Stimulated activated CD8-positive, alpha-beta memory T cell treated with anti-CD3 and anti-CD28 coated beads, Interleukin-12 subunit alpha, Interleukin-12 subunit beta, amount 100 ng/mL, for 24 hours (primary cell): ENCODE results near the gene DNAI4.
A peak's percentile ranks its signal among the peaks of the same experiment; 100 is the strongest.
"Not testable (repeated sequence)": the region's sequence is repeated elsewhere in the genome, so short reads cannot be mapped to it uniquely, and the experiment has no call there.

Source experiments
- DNase-seq: peaks from one replicate; pipeline ENCODE4 v3.0.0-alpha.2; 2020; ENCODE audit errors: extremely low read depth

Gene DNAI4, protein sequence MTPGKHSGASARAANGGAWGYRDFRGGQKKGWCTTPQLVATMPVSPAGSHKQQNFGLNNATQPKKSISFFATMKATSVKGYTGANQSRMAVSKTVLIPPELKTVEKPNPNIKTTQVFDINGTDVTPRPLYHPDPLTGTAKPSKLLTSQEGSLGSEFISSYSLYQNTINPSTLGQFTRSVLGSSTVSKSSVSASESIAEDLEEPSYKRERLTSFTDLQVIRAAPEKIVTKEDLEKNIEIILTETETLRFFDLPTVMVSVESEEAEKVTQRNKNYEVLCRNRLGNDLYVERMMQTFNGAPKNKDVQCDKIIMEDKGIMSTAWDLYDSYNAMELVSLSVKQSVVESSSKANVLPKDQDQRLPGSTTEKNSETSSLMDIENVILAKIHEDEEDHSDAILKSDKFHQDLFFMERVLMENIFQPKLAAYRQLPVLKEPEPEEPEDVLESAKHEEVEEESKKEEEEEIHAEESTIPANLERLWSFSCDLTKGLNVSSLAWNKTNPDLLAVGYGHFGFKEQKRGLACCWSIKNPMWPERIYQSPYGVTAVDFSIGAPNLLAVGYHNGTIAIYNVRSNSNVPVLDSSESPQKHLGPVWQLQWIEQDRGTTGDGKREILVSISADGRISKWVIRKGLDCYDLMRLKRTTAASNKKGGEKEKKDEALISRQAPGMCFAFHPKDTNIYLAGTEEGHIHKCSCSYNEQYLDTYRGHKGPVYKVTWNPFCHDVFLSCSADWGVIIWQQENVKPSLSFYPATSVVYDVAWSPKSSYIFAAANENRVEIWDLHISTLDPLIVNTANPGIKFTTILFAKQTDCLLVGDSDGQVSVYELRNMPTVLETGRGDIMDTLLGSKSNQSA

DNA sequence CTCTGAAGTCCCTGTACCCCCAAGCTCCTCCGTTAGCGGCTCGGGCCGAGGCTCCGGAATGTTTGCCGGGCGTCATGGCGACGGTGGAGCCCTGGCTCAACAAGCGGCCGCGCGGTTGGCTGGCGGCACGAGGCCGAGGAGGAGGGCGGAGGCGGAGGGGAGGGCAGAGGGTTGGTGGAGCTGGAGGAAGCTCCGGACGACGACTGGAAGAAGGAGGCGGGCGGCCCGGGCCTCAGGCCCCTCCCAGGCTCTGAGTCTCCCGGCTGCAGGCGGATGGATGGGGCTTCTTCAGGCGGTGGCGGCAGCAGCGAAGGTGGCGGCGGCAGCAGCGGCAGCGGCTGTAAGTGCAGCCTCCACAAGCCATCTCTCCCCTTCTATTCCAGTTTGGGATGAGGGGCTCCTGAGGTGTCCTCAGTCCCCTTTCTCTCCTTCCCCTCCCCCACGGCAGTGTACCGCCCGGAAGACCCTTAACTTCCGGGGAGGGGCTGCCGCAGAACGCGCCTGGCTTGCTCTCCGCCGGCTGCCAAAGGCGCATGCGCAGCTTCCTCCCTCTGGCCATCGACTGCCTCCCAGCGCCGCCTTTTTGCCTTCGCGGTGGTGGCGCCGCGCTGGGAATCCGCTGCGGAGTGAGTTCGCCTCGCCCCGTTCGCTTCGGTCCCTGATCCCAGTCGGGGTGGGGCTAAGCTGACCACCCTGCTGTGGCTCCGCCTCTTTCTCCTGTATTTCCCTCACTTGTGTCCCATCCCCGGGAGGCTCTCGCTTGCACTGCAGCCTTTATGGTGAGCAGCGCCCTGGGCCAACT lies at the start of gene DNAI4, which contains the start of gene MIER1:
TSS of gene DNAI4 (minus strand) at position 101 of the 802 bp plus-strand sequence. CDS start at position 76, 25 bp downstream.
TSS of gene MIER1 (plus strand) at position 235 of the 802 bp plus-strand sequence. CDS start at position 274, 39 bp downstream.
- DNase-seq, result peak; percentile 97

DNA sequence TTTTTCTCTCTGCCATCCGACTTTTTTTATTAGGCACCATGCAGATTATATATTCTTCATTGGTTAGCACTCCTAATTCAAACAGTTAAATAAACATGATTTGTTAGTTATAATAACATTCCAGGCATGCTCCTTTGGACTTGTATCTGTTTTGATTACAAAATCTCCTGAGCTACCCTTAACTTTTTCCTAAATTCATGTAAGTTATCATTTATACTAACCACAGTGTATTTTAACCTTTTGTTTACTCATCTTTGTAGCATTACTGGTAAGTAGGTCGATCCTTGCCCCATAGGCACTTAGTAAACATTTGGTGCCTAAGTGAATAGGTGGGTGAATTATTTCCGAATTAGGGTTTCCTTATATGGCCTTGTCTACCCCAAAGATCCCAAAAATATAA lies 43.9 kb upstream of the DNAI4 start:
- no peak for DNase-seq

DNA sequence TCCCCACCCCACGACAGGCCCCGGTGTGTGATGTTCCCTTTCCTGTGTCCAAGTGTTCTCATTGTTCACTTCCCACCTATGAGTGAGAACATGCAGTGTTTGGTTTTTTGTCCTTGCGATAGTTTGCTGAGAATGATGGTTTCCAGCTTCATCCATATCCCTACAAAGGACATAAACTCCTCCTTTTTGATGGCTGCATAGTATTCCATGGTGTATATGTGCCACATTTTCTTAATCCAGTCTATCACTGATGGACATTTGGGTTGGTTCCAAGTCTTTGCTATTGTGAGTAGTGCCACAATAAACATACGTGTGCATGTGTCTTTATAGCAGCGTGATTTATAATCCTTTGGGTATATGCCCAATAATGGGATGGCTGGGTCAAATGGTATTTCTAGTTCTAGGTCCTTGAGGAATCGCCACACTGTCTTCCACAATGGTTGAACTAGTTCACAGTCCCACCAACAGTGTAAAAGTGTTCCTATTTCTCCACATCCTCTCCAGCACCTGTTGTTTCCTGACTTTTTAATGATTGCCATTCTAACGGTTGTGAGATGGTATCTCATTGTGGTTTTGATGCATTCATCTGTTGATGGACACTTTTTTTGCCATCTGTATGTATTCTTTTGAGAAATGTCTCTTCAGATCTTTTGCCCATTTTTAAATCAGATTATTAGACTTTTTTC lies 41.7 kb upstream of the DNAI4 start:
- DNase-seq, result not testable (repeated sequence)

DNA sequence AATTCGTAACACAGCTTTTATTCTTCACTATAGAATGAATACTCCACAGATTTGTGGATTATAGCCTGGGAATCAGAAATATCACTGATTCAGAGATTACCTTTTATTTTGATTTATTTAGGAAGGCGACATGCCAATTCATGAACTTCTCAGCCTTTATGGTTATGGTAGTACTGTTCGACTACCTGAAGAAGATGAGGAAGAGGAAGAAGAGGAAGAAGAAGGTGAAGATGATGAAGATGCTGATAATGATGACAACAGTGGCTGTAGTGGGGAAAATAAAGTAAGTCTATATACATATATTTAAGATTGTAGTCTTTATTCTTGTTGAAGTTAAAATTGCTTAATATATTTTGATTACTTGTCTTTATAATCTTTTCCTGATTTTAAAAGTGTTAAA lies 33.3 kb upstream of the DNAI4 start:
- DNase-seq, result no peak

DNA sequence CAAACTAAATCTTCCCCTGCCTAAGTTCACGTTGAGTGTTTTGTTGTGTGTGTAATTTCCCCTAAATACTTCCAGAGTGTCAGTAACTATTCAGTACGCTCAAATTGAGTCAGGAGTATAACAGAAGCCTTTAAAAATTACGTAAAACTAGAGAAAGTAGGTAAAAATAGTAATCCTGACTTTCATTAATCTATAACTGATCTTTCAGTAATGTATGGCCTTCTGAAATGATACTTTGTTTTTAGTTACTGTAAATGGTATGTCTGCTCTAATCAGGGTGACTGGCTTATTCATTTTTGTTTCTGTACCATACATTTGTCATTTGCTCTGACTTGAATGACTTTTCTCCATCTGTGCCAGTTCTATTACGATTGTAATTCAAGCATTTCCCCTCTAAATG lies 29.6 kb upstream of the DNAI4 start:
- no peak for DNase-seq

DNA sequence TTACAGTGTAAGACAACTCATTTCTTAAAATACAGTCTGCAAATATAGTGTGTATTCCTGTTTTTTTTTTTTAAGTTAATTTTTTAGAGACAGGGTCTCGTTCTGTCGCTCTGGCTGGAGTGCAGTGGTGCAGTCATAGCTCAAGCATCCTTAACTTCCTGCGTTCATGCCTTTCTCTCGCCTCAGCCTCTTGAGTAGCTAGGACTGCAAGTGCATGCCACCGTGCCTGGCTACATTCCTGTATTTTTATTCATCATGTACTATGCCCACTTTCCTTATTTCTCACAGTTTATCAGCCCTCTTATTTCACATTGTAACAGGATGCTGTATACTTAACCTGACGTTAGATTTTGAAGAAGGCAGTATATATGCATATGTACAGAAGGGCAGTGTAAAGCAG lies 26.9 kb upstream of the DNAI4 start:
- no peak for DNase-seq

DNA sequence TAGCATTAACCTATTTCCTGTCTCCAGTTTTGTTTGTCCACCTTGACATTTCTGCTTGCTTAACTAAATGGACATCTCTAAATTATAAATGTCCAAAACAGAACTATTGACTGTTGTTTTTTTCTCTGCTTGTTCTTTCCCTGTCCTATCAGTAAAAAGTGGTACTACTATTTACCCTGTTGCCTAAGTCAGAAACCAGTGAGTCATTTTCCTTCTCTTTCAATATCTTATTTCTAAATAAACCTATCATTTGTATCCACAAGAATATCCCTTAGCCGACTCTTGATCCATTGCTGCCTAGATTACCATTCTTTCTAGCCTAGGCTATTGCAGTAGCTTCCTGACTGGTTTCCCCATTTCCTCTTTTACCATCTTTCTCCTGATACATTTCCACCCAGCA lies 22.6 kb upstream of the DNAI4 start:
- DNase-seq, result no peak

DNA sequence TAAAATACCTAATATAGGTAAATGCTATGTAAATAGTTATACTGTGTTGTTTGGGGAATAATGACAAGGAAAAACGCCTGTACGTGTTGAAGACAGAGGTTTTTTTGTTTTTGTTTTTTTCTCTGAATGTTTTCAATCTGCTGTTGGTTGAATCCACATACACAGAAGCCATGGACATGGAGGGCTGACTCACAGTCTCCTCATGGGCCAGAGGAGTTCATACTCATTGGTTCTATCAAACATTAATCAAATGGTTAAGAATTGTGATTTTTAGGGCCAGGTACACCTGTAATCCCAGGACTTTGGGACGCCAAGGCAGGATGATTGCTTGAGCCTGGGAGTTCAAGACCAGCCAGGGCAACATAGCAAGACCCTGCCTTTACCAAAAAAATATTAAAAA lies 20.7 kb upstream of the DNAI4 start:
- DNase-seq, result no peak

DNA sequence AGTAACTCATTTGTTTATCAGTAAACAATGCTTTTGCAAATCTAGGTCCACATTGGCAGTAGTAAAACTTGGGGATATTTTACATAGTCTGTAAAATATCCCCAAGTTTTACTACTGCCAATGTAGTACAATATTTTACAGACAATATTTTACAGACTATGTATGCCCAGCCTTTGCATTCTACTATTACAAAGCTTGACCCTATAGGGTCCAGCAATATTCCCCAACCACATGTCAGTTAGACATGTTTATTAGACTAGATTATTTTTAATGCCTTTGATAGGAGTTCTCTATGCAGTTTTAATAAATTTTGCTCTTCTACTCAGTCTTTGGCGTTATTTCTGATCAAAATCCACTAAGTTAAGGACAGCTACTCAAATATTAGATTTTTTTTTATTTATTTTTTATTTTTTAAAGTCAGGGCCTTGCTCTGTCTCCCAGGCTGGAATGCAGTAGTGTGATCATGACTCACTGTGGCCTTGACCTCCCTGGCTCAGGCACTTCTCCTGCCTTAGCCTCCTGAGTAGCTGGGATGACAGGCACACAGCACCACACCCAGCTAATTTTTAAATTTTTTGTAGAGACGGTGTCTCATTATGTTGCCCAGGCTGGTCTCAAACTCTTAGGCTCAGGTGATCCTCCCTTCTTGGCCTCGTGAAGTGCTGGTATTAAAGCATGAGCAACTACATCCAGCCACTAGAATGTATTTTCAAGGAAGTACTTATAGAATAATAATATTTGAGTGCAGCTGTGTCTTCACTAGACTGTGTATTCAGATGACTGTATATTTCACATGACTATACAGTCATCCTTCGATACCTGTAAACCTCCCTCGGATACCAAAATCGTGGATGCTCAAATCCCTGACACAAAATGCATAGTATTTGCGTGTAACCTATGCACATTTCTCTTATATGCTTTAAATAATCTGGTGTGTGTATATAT lies 19.9 kb upstream of the DNAI4 start:
- DNase-seq, result no peak

DNA sequence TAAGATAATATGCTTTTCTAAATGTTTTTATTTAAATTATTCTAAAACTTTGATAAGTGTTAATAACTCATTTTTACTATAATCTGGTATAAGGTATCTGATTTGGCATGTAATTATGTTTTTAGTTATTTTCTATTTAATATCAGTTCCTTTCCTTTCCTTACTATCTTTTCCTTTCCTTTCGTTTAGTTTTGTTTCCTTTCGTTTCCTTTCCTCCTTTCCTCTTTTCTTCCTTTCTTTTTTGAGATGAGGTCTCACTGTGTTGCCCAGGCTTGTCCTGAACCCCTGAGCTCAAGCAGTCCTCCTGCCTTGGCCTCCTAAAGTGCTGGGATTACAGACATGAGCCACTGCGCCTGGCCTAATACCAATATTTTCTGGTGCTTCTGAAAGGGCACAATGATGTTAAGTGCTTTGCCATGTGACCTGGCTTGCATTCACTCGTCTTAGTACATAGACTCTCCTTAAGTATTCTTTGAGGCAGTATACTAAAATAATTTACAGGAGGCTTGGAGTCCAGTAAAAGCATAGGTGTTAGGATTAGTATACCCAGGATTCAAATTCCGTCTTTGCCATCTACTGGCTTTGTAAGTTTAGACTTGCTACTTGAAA lies 18.8 kb upstream of the DNAI4 start:
- no peak for DNase-seq

DNA sequence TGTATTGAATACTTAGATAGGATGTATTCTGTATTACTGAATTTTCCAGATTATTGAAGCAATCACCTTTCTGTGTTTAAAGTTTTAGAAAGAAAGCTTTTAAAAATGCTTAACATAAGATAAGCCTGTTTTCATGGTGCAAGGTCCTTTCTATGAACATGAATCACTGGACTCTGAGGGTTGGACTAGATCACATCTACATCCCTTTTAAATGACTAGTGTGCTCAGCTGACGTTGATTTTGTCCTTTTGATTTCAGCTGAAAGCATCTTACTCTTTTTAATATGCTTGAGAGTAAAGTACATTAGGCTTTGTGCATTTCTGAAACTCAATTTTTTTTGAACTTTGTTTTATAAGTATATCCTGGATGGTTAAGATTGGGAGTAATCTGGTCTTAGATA lies 16.3 kb upstream of the DNAI4 start:
- no peak for DNase-seq

DNA sequence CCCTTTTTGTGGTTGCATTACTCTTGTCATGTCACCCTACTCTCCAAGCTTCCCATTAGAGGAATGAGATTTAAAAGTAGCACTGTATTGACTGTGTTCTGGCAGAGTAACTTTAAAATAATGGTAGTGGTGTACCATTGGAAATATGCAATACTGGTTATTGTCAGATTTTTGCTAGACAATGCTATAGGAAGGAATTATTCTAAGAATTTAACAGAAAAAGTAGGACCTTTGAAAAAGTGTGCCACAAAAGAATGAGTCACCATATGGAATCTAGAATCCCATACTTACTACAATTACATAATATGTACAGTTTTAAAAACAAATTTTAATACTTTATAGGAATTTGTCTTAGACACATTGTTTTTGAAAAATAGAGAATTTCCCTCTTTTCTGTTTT lies 14.0 kb upstream of the DNAI4 start:
- no peak for DNase-seq

DNA sequence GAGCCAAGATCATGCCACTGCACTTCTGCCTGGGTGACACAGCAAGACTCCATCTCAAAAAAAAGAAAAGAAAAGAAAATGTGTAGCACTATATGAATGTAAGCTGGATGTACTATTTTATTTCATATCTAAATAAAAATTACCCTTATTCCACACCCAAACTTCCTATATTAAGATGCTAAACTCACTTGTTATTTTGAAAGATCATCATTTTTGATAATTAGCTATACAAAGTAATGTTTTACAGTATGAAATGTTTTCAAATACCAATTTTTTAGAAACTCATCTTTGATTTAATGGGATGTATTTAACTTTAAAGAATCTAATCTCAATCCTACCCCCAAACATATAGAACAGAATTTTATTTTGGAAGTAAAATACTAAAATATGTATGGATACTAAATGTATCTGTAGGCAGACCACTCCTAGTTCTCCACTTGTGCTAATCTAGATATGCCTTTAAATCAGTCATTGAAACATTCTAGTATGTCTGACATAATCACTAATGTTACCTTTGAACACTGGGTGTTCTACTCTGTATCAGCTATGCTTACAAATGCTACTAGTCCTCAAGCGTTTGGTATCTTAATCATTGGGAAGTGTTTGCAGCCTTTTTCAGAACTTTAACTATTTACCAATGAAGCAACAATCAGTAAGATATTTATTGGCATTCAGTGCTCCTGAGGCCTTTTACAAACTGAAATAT lies 13.0 kb upstream of the DNAI4 start:
- DNase-seq, result no peak

DNA sequence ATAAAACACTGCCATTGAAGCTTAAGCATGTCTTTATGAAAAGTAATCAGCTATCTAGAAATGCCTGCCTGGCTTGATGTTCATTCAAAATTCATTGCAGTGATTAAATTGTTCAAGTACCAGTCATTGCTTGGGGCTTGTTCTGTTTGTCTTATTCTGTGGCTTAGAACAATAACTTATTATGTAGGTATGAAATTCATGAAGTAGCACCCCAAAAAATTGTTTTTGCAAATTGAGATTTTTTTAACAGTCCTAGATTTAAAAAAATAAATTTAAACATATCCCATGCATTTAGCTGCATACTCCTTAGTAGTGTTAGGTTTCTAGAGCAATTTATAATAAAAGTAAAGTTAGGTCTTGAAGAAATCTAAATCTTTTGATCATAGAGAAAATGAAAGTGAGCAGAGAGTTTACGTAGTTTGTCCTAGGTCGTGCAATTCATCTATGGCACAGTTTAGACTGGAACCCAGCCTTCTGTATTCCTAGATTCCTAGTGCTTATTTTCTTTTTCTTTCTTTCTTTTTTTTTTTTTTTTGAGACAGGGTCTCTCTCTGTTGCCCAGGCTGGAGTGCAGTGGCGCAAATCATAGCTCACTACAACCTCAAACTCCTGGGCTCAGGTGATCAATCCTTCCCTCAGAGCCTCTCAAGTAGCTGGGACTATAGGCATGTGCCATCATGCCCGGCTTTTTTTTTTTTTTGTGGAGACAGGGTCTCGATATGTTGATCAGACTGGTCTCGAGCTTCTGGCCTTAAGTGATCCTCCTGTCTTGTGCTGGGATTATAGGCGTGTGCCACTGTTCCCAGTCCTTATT lies 9.4 kb upstream of the DNAI4 start:
- DNase-seq, result no peak

DNA sequence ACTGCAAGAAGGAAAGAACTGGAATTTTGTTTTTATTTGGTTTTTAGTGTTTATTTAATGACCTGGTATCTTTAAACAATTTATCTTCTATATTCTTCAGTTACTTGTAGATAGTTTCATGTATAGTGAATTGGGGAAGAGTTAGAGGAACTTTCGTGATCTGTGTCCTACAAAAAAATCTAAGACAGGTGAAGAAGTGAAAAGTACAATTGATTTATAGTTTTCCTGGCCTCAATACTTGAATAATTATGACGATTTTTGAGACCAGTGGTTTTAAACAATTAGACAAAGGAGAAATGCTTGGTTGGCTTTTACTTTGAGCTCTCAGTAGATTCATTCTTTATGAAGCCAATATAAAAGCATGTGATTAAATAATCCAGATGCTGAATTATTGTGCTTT lies 7.6 kb upstream of the DNAI4 start:
- no peak for DNase-seq

DNA sequence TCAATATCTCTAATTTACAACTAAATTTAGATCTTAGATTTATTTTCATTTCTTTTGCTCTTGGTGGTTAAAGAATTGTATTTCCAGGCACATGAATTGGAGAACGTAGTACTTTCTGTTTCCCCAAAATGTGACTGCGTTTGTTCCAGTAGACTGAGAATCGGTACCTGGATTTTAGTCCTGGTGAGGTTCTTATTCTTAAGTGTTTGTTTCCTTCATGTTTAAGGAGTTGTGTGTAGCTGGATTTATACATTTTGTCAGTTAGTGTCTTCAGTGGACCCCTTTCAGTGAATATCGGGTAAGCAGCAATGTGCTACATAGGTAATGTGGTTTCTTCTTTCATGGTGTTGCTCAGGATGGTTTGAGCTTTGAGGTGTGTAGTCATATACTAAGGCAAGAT lies 6.9 kb upstream of the DNAI4 start:
- DNase-seq, result no peak

DNA sequence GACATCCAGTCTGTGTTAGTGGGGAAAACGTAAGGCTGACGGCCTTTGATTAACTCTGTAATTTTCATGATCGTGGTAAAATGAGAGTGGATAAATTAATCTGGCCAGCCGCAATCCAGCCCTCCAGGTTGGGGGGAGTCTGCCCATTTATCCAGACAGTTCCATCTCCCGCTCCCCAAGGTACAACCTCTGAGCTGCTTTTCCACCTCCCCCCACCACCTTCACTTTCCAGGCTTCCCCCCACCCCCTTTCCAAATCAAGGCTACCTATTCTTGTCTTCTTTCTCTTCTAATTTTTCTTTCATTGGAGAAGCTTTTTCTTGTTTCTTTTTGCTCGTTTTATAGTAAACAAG lies 6.1 kb upstream of the DNAI4 start:
- no peak for DNase-seq

DNA sequence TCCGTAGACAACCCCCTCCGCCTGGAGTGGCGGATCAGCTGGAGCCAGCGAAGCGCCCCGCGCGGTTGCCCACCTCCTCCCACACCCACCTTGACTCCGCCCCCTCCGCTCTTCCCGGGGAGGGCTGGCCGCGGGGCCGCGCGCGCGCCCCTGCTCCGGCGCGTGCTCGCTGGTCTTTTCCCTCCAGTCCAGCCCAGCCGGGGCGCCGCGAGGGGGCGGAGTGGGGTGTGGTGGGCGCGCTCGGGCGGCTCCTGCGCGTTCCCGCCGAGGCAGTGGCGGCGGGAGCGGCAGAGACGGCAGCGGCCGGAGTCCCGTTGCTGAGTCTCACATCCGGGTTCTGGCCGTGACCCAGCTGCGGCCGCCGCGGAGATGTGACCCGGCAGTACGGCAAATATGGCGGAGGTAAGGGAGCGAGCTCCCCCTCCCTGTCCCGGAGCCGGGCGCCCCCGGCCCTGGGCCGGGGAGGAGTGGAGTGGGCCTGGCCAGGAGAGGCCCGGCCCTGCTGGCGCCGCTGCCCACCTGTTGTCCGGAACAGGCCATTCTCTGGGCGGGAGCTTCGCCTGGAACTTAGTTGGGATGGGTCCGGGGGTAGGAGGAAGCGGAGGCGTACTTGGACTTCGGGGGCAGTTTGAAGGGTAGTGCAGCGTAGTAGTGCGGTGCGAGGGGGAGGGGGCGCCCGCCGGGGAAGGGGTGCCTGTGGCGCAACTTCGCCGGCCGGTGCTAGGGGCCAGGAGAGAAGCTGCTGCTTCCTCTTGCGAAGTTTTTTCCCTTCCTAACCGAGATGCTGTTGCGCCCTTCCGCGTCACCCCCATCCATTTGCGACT lies 5.6 kb upstream of the DNAI4 start:
- DNase-seq, result peak; percentile 80
